Stimulated activated CD8-positive, alpha-beta memory T cell treated with anti-CD3 and anti-CD28 coated beads, Interleukin-7, amount 100 ng/mL, for 4 hours (primary cell): ENCODE measurements around the gene CYB5A.
"Not testable (repeated sequence)": the region's sequence is repeated elsewhere in the genome, so short reads cannot be mapped to it uniquely, and the experiment has no call there.

Source experiments
- DNase-seq, 2 donors: peaks; one replicate each; pipeline ENCODE4 v3.0.0-alpha.2; 2020; ENCODE audit warnings: low read depth in 2 of 2

The CYB5A gene, protein sequence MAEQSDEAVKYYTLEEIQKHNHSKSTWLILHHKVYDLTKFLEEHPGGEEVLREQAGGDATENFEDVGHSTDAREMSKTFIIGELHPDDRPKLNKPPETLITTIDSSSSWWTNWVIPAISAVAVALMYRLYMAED

DNA sequence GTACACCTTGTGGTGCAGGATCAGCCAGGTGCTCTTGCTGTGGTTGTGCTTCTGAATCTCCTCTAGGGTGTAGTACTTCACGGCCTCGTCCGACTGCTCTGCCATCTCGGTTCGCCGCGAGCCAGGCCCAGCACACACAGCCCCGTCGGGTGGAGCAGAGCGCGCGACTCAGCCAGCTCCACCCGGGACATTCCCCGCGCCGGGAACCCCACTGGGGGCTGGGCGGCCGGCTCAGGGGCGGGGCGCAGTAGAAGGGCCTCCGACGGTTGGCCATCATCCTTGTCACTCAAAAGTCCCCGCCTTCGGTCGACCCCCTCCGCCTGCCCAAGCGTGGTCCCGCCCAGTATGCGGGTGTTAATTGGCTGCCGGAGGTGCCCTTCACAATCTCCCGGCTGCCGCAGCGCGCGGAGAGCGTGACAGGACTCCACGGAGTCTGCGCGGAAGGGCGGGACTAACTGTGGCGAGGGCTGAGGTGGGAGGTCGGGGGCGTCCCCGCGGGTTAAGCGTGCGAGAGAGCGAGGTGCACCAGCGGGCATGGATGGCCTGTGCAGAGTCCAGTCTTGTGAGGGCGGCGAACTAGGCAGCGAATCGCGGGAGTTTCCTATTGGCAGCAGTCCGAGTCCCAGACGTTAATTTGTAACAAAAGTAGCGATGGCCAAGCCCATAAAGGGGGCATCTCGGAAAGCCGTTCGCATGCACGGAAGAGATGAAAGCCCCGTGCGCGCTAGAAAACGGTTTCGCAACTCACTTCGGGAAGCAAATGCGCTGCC is at the start of gene CYB5A:
Gene CYB5A, minus strand, starts transcription at position 193 of the 770 bp plus-strand sequence. Its CDS starts 88 bp downstream, at position 105.
- DNase-seq: peak; percentile 97 to 98

DNA sequence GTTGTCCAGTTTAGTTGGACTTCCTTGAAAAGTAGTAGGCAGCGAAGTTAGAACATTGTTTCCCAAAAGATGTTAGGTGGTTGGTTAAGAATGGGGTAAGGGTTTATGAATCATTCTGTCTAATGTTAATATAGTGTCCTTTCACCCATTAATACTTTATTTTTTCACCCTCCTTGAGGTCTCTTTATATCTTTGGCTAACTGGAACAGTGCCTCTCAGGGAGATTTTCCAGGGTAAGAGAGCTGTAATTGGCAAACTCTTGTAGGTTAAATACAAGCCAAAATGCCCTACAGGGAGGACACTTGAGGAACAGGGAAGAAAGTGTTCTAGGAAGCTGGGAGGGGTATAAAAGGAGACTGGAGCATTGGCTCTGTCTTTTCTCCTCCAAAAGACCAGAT is 46.1 kb upstream of the CYB5A start:
- no peak for DNase-seq

GRCh38 chr18:74337155-74337911 is 45.6 kb upstream of the CYB5A start:
- no peak for DNase-seq

DNA sequence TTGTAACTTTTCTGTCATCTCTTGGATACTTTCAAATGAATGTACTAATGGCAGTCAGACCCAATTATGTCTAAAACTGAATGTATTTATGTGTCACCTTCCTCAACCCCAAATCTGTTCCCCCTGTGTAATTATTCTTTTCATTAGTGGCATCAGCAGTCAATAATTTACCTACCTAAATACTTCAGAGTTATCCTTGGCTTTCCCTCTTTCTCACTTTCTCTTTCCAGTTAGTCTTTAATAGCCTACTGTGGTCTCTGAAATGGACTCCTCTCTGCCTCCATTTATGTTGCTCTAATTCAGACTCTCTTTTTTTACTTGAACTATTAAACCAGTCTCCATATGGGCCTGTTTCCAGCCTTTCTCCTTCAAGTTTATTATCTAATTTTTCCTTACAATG is 44.9 kb upstream of the CYB5A start:
- no peak for DNase-seq

DNA sequence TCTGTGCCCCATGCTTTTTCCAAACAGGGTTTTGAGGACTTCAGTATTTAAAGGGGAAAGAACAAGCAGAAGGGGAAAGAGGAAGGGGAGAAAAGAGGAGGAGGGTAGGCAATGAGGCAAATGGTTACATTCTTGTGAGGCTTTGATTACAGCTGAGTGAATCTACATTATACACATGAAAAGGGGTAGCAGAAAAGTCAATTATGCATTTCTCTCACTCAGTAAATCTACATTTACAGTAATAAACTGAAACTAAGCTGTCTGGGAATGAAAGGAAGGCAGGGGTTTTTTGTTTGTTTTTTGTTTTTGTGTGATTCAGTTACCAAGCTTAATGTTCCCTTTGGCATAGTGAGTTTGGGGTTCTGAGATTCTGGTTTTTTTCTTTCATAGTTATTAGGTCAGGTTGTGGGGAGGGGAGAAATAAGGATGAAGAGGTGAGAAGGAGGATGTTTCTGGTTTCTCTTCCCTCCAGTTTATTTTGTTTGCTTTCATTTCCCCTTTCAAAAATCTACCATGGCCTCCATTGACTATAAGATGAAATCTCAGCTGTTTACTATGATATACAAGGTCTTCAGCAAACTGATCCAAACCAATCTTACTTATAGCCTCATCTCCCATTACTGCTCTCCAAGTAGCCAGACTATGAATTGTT is 42.6 kb upstream of the CYB5A start:
- no peak for DNase-seq

- DNase-seq: no peak
These were observed 41.3 kb upstream of the CYB5A start for GRCh38 chr18:74333091-74333490.

DNA sequence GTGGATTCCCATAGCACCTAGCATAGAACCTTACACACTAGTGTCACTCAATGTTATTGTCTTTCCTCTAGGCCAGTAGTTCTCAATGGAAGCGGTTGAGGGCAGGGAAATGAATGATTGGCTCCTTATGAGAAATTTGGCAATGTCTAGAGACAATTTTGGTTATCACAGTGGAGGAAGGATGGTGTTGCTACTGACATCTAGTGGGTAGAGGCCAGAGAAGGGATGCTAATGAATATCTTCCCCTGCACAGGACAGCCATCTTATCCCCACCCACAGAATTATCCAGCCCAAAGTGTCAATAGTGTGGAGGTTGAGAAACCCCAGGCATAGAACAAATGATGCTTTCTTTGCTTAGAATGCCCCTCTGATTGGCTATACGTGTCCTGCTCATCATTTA is 39.6 kb upstream of the CYB5A start:
- no peak for DNase-seq

GRCh38 chr18:74329688-74330205 is 38.0 kb upstream of the CYB5A start:
- no peak for DNase-seq

- no peak for DNase-seq
These were observed 36.4 kb upstream of the CYB5A start for GRCh38 chr18:74328206-74328605.

GRCh38 chr18:74326791-74327190 is 35.0 kb upstream of the CYB5A start:
- not testable (repeated sequence) for DNase-seq

- no peak for DNase-seq
These were observed 34.5 kb upstream of the CYB5A start for GRCh38 chr18:74326231-74326630.

- DNase-seq: no peak
These were observed 24.8 kb upstream of the CYB5A start for GRCh38 chr18:74316257-74317170.

DNA sequence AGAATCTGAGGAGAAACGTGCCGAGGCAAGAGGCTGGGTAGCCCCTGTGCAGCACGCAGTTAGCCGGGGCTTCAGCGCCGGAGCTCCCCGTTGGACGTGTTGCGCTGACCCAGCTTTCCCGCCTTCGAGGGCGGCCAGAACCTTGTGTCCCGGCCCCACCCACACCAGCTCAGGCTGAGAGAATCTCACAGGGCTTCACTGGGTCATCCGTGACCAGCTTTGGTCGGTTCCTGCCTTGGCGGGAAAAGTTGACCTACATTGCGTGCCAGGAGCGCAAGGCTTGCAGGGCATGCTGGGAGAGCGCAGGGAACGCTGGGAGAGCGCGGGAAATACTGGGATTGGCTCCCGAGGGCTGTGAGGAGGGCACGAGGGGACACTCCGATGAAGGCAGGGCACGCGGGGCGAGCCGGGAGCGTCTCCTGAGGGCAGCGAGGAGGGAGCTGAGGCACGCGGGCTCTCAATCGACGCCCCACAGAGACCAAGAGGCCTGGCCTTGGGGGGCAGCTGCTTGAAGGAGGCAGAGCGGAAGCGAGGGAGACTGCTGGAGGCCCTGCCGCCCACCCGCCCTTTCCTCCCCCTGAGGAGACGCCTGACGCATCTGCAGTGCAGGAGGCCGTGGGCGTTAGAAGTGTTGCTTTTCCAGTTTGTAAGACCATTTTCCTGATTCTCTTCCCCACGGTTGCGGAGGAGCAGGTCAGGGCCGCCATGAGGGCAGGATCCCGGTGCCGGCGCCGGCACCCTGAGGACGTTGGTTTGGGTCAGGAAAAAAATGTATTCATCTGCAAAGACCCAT is 23.9 kb upstream of the CYB5A start, which contains the start of gene C18orf63:
Gene C18orf63, plus strand, starts transcription at position 376 of the 793 bp plus-strand sequence. CDS start 2,027 bp downstream, outside the sequence.
- DNase-seq: no peak

- DNase-seq: no peak
These were observed 23.1 kb upstream of the CYB5A start for GRCh38 chr18:74314759-74315463.

GRCh38 chr18:74311000-74311399 is 19.2 kb upstream of the CYB5A start:
- DNase-seq: no peak

- no peak for DNase-seq
These were observed 18.6 kb upstream of the CYB5A start for GRCh38 chr18:74310411-74310810.

- DNase-seq: no peak
These were observed 12.2 kb upstream of the CYB5A start for GRCh38 chr18:74303936-74304335.

DNA sequence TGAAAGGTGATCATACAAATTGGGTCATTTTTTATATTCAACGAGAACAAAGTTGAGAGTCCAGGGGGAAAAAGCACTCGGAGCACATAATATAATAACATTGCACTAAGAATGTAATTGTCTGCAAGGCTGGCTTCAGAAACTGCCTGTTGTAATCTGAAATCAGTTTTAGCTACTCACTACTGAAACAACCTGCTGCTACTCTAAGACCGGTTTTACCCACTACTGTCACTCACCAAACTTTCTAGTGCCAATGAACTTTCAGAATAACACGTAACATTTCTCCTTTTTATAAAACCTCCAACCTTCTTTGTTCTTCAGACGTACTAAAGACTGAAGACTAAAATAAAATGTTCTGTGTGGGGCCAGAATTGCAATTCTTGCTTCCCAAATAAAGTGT is 11.5 kb upstream of the CYB5A start:
- no peak for DNase-seq

- DNase-seq: no peak
These were observed 8.0 kb upstream of the CYB5A start for GRCh38 chr18:74299746-74300145.
